ENCODE results near the gene NFYB. TPM values are rescaled to one million over a fixed set of nuclear protein-coding genes. Genes with fewer than 3 reads are reported as not detected.

The NFYB gene
- total and polyA plus RNA-seq, 9 of the 15 experiments (the other 6 are each of a cell fraction or from before 2014, with no cell fraction given) = 14.5 to 51.5 (median 32.3) TPM

DNA sequence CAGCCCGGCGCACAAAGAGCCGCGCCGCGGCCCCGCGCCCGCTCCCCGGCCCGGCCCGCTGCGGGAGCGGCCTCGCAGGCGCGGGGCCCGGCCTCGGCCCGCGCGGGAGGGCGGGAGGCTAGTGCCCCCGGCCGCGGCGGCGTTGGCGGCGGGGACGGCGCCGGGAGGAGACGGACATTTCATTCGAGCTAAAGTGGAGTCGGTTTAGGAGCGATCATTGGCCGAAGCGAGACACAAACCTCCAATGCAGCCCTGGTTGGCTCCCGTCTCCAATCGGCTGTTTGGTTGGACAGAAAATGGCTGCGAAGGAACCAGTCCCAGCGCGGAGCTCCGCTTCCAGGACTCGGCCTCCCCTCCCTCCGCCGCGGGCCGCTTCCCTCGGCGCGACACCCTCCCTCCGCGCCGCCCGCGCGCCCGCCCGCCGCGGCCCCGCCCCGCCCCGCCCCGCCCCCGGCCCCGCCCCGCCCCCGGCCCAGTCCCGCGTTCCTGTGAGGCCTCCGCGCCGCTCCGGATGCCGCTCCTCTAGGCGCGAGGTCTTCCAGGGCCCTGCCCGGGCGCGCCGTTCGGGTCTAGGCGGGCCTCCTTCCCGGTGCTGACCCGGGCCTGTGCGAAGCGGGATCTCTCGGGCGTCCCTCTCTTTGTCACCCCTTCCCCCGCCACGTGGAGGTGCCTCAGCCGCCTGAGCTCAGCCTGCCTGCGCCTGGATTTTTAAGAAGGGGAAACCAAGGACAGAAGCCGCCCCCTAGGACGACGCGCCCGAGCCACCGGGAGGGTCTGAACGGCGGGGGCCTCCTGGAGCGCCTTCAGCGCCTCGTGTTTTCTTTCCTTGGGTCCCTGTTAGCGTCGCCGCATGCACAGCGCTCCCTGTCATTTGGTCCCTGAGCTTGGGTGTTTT, at the start of gene NFYB (continued):
- peak; percentile 42 to 89 (median 86) for TF ChIP-seq YY1 (IDR thresholded peaks at IDR 0.05; ENCODE audit: borderline replicate concordance in 1 of 3, control insufficient read depth in 1 of 3, extremely low read depth in 1 of 3, insufficient read depth in 3 of 3, insufficient read length in 1 of 3, insufficient replicate concordance in 2 of 3, low read depth in 1 of 3, low read length in 2 of 3)
- TF ChIP-seq MAFF (IDR thresholded peaks at IDR 0.05; ENCODE audit: low read length) = no peak
- TF ChIP-seq, protein P1, sequence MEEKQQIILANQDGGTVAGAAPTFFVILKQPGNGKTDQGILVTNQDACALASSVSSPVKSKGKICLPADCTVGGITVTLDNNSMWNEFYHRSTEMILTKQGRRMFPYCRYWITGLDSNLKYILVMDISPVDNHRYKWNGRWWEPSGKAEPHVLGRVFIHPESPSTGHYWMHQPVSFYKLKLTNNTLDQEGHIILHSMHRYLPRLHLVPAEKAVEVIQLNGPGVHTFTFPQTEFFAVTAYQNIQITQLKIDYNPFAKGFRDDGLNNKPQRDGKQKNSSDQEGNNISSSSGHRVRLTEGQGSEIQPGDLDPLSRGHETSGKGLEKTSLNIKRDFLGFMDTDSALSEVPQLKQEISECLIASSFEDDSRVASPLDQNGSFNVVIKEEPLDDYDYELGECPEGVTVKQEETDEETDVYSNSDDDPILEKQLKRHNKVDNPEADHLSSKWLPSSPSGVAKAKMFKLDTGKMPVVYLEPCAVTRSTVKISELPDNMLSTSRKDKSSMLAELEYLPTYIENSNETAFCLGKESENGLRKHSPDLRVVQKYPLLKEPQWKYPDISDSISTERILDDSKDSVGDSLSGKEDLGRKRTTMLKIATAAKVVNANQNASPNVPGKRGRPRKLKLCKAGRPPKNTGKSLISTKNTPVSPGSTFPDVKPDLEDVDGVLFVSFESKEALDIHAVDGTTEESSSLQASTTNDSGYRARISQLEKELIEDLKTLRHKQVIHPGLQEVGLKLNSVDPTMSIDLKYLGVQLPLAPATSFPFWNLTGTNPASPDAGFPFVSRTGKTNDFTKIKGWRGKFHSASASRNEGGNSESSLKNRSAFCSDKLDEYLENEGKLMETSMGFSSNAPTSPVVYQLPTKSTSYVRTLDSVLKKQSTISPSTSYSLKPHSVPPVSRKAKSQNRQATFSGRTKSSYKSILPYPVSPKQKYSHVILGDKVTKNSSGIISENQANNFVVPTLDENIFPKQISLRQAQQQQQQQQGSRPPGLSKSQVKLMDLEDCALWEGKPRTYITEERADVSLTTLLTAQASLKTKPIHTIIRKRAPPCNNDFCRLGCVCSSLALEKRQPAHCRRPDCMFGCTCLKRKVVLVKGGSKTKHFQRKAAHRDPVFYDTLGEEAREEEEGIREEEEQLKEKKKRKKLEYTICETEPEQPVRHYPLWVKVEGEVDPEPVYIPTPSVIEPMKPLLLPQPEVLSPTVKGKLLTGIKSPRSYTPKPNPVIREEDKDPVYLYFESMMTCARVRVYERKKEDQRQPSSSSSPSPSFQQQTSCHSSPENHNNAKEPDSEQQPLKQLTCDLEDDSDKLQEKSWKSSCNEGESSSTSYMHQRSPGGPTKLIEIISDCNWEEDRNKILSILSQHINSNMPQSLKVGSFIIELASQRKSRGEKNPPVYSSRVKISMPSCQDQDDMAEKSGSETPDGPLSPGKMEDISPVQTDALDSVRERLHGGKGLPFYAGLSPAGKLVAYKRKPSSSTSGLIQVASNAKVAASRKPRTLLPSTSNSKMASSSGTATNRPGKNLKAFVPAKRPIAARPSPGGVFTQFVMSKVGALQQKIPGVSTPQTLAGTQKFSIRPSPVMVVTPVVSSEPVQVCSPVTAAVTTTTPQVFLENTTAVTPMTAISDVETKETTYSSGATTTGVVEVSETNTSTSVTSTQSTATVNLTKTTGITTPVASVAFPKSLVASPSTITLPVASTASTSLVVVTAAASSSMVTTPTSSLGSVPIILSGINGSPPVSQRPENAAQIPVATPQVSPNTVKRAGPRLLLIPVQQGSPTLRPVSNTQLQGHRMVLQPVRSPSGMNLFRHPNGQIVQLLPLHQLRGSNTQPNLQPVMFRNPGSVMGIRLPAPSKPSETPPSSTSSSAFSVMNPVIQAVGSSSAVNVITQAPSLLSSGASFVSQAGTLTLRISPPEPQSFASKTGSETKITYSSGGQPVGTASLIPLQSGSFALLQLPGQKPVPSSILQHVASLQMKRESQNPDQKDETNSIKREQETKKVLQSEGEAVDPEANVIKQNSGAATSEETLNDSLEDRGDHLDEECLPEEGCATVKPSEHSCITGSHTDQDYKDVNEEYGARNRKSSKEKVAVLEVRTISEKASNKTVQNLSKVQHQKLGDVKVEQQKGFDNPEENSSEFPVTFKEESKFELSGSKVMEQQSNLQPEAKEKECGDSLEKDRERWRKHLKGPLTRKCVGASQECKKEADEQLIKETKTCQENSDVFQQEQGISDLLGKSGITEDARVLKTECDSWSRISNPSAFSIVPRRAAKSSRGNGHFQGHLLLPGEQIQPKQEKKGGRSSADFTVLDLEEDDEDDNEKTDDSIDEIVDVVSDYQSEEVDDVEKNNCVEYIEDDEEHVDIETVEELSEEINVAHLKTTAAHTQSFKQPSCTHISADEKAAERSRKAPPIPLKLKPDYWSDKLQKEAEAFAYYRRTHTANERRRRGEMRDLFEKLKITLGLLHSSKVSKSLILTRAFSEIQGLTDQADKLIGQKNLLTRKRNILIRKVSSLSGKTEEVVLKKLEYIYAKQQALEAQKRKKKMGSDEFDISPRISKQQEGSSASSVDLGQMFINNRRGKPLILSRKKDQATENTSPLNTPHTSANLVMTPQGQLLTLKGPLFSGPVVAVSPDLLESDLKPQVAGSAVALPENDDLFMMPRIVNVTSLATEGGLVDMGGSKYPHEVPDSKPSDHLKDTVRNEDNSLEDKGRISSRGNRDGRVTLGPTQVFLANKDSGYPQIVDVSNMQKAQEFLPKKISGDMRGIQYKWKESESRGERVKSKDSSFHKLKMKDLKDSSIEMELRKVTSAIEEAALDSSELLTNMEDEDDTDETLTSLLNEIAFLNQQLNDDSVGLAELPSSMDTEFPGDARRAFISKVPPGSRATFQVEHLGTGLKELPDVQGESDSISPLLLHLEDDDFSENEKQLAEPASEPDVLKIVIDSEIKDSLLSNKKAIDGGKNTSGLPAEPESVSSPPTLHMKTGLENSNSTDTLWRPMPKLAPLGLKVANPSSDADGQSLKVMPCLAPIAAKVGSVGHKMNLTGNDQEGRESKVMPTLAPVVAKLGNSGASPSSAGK (IDR thresholded peaks at IDR 0.05) = peak; percentile 98
- no peak for TF ChIP-seq ZNF79 (CRISPR knock-in tag; IDR thresholded peaks at IDR 0.05; ENCODE audit: low read depth)
- TF ChIP-seq, protein P2, sequence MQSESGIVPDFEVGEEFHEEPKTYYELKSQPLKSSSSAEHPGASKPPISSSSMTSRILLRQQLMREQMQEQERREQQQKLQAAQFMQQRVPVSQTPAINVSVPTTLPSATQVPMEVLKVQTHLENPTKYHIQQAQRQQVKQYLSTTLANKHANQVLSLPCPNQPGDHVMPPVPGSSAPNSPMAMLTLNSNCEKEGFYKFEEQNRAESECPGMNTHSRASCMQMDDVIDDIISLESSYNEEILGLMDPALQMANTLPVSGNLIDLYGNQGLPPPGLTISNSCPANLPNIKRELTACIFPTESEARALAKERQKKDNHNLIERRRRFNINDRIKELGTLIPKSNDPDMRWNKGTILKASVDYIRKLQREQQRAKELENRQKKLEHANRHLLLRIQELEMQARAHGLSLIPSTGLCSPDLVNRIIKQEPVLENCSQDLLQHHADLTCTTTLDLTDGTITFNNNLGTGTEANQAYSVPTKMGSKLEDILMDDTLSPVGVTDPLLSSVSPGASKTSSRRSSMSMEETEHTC (IDR thresholded peaks at IDR 0.05) = no peak
- TF ChIP-seq HOXB6 (CRISPR knock-in tag; IDR thresholded peaks at IDR 0.05; ENCODE audit: borderline replicate concordance) = no peak
- peak; percentile 97 for TF ChIP-seq NEUROD1 (IDR thresholded peaks at IDR 0.05; ENCODE audit: borderline replicate concordance, low read depth, low read length, partially characterized antibody)
- TF ChIP-seq TAL1 (IDR thresholded peaks at IDR 0.05) = no peak
- TF ChIP-seq KHSRP (IDR thresholded peaks at IDR 0.05) = no peak
- no peak for TF ChIP-seq PPARD (CRISPR knock-in tag; IDR thresholded peaks at IDR 0.05)
- no peak for TF ChIP-seq ZNF184 (CRISPR knock-in tag; IDR thresholded peaks at IDR 0.05)
- TF ChIP-seq, protein P3, sequence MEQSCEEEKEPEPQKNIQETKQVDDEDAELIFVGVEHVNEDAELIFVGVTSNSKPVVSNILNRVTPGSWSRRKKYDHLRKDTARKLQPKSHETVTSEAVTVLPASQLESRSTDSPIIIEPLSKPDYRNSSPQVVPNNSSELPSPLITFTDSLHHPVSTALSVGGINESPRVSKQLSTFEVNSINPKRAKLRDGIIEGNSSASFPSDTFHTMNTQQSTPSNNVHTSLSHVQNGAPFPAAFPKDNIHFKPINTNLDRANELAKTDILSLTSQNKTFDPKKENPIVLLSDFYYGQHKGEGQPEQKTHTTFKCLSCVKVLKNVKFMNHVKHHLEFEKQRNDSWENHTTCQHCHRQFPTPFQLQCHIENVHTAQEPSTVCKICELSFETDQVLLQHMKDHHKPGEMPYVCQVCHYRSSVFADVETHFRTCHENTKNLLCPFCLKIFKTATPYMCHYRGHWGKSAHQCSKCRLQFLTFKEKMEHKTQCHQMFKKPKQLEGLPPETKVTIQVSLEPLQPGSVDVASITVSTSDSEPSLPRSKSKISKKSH (CRISPR knock-in tag; IDR thresholded peaks at IDR 0.05) = no peak

All from K562 (cell line).